ENCODE data around the gene POLR3H. TPM values are rescaled to one million over a fixed set of nuclear protein-coding genes. Genes with fewer than 3 reads are reported as not detected.
A peak's percentile ranks its signal among the peaks of the same experiment; 100 is the strongest.
"Not testable (repeated sequence)": the region's sequence is repeated elsewhere in the genome, so short reads cannot be mapped to it uniquely, and the experiment has no call there.

The POLR3H gene
- total RNA-seq, 4 donors from 2014 or later: 20.9 to 28.2 (median 23.0) TPM

- WGBS: 90% methylated on average over 8 of the region's 15 CpGs
- Histone ChIP-seq H3K27ac (replicated peaks in 1 of 4) (peak overlapping the region; percentile 30 to 67 (median 58)), H3K27me3 (no peaks in the 10 kb centered on the region), H3K36me3 (peaks cover 0 to 65% (median 52%) of the 10 kb centered on the region in 4 donors), H3K4me3 (no peak overlapping the region), H3K4me1 (peaks cover 13 to 20% (median 16%) of the 10 kb centered on the region in 4 donors), H3K9me3 (no peaks in the 10 kb centered on the region)
- intact Hi-C loops (cut with DNase I): no loop called here
- TF ChIP-seq, protein P1, sequence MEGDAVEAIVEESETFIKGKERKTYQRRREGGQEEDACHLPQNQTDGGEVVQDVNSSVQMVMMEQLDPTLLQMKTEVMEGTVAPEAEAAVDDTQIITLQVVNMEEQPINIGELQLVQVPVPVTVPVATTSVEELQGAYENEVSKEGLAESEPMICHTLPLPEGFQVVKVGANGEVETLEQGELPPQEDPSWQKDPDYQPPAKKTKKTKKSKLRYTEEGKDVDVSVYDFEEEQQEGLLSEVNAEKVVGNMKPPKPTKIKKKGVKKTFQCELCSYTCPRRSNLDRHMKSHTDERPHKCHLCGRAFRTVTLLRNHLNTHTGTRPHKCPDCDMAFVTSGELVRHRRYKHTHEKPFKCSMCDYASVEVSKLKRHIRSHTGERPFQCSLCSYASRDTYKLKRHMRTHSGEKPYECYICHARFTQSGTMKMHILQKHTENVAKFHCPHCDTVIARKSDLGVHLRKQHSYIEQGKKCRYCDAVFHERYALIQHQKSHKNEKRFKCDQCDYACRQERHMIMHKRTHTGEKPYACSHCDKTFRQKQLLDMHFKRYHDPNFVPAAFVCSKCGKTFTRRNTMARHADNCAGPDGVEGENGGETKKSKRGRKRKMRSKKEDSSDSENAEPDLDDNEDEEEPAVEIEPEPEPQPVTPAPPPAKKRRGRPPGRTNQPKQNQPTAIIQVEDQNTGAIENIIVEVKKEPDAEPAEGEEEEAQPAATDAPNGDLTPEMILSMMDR (IDR thresholded peaks at IDR 0.05): no peak
- TF ChIP-seq EP300 (IDR thresholded peaks at IDR 0.05) (no peak), POLR2AphosphoS5 (IDR thresholded peaks at IDR 0.05) (no peak), POLR2A (IDR thresholded peaks at IDR 0.05; ENCODE audit: low read depth) (no peak)
- DNase-seq (ENCODE audit: extremely low spot score): no peak
Observed at GRCh38 chr22:41575533-41575932, 31.3 kb upstream of the POLR3H start.

DNA sequence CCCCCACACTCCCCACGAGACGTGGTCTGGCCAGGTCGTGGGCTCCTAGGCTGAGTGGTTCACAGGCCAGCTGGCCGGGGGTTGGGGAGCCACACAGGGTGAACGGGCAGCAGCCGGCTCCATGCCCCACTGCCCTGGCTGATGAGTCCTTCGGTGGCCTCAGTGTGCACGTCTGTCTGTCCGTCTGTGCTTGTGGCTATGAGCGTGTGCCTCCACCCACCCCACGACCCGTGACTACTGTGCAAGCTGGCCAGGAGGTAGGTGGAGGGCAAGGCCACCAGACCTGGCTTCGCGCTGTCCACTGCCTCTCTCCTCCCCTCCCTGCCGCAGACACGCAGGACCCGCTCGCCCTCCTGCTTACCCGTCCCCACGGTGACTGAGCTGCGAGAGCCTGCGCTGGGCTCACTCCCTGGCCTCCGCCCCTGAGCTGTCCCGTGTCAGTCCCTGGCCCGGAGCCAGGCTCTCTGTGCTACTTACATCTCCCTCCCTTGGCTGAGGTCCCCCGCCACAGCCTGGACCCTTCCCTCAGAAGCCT lies 30.6 kb upstream of the POLR3H start:
- peak overlapping the region; percentile 30 to 67 (median 58) for H3K27ac ChIP-seq (replicated peaks in 1 of 4)
- 61% methylated on average over 26 of the region's 26 CpGs for WGBS
- no peaks in the 10 kb centered on the region for H3K27me3 ChIP-seq
- no peaks in the 10 kb centered on the region for H3K9me3 ChIP-seq
- H3K4me1 ChIP-seq: peaks cover 13 to 20% (median 16%) of the 10 kb centered on the region in 4 donors
- H3K36me3 ChIP-seq: peaks cover 0 to 62% (median 46%) of the 10 kb centered on the region in 4 donors
- DNase-seq (ENCODE audit: extremely low spot score): no peak
- intact Hi-C loops (cut with DNase I): no loop called here
- TF ChIP-seq, protein P1 (IDR thresholded peaks at IDR 0.05): no peak
- no peak for TF ChIP-seq POLR2A (IDR thresholded peaks at IDR 0.05; ENCODE audit: low read depth)
- TF ChIP-seq EP300 (IDR thresholded peaks at IDR 0.05): no peak
- peak; percentile 19 to 37 for TF ChIP-seq POLR2AphosphoS5 (IDR thresholded peaks at IDR 0.05)
- no peak overlapping the region for H3K4me3 ChIP-seq

DNA sequence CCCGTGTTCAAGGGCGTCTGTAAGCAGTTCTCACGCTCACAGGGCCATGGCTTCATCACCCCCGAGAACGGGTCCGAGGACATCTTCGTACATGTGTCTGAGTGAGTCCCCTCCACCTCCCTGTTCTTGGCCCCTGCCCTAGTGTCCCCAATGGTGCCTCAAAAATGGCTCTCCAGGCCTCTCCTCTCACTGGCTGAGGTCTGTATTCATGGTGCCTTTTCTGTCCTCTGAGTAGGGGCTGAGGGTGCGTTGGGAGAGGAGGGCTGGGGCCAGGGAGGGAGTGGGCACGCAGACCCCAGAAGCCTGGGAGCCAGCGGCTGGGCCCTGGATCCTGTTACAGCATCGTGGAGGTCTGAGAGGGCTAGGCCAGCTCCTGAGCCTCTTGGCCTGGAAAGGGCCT lies 29.4 kb upstream of the POLR3H start:
- DNase-seq (ENCODE audit: extremely low spot score): no peak
- peaks cover 0 to 50% (median 34%) of the 10 kb centered on the region in 4 donors for H3K36me3 ChIP-seq
- no peak overlapping the region for H3K4me3 ChIP-seq
- no peak for TF ChIP-seq POLR2A (IDR thresholded peaks at IDR 0.05; ENCODE audit: low read depth)
- TF ChIP-seq, protein P1 (IDR thresholded peaks at IDR 0.05): no peak
- no peak for TF ChIP-seq EP300 (IDR thresholded peaks at IDR 0.05)
- TF ChIP-seq POLR2AphosphoS5 (IDR thresholded peaks at IDR 0.05): no peak
- WGBS: 86% methylated on average over 10 of the region's 11 CpGs
- intact Hi-C loops (cut with DNase I): no loop called here
- H3K27ac ChIP-seq (replicated peaks in 1 of 4): no peak overlapping the region
- H3K9me3 ChIP-seq: no peaks in the 10 kb centered on the region
- H3K27me3 ChIP-seq: no peaks in the 10 kb centered on the region
- peaks cover 13 to 23% (median 16%) of the 10 kb centered on the region in 4 donors for H3K4me1 ChIP-seq

GRCh38 chr22:41572305-41572704 lies 28.0 kb upstream of the POLR3H start:
- intact Hi-C loops (cut with DNase I); H3K9me3 ChIP-seq; DNase-seq (ENCODE audit: extremely low spot score); H3K4me3 ChIP-seq; H3K27ac ChIP-seq (replicated peaks in 1 of 4); H3K27me3 ChIP-seq: not testable (repeated sequence)
- H3K36me3 ChIP-seq: peaks cover 0 to 40% (median 20%) of the 10 kb centered on the region in 4 donors
- WGBS: 98% methylated on average over 3 of the region's 3 CpGs
- H3K4me1 ChIP-seq: peaks cover 13 to 25% (median 19%) of the 10 kb centered on the region in 4 donors

DNA sequence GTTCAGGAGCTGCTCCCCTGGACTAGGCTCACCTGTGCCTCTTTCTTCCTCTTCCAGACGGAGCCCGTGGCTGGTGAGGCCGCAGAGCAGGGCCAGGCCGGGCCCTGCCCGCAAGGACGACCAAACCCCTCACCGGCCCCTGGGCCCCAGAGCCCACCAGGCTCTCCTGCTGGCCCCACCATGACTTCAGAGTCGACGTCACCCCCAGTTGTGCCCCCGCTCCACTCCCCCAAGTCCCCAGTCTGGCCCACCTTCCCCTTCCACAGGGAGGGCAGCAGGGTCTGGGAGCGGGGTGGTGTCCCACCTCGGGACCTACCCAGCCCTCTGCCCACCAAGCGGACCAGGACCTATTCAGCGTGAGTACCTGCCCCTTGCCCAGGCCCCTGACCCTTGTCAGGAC lies 27.5 kb upstream of the POLR3H start:
- WGBS: 94% methylated on average over 6 of the region's 14 CpGs
- TF ChIP-seq EP300 (IDR thresholded peaks at IDR 0.05): no peak
- intact Hi-C loops (cut with DNase I): no loop called here

GRCh38 chr22:41570221-41570620 lies 26.0 kb upstream of the POLR3H start:
- Histone ChIP-seq H3K4me3 (no peak overlapping the region), H3K36me3 (peaks cover 0 to 29% (median under 1%) of the 10 kb centered on the region in 4 donors), H3K9me3 (no peaks in the 10 kb centered on the region), H3K4me1 (peaks cover 24 to 35% (median 31%) of the 10 kb centered on the region in 4 donors), H3K27me3 (no peaks in the 10 kb centered on the region), H3K27ac (replicated peaks in 1 of 4) (no peak overlapping the region)
- 89% methylated on average over 2 of the region's 3 CpGs for WGBS
- intact Hi-C loops (cut with DNase I): no loop called here
- TF ChIP-seq, protein P1 (IDR thresholded peaks at IDR 0.05): no peak
- no peak for TF ChIP-seq EP300 (IDR thresholded peaks at IDR 0.05)
- no peak for TF ChIP-seq POLR2AphosphoS5 (IDR thresholded peaks at IDR 0.05)
- no peak for TF ChIP-seq POLR2A (IDR thresholded peaks at IDR 0.05; ENCODE audit: low read depth)
- DNase-seq (ENCODE audit: extremely low spot score): no peak

More for the DNA sequence above, 27.5 kb upstream of the POLR3H start:
- no peak for DNase-seq (ENCODE audit: extremely low spot score)
- Histone ChIP-seq H3K9me3 (no peaks in the 10 kb centered on the region), H3K4me1 (peaks cover 15 to 29% (median 24%) of the 10 kb centered on the region in 4 donors), H3K36me3 (peaks cover 0 to 35% (median 15%) of the 10 kb centered on the region in 4 donors), H3K4me3 (no peak overlapping the region), H3K27me3 (no peaks in the 10 kb centered on the region), H3K27ac (replicated peaks in 1 of 4) (no peak overlapping the region)
